HG03342 (cell line): ENCODE results near the gene TDP2.

Source experiments
- ATAC-seq: cut with Tn5 transposase; IDR thresholded peaks from one replicate; pipeline ENCODE4 v1.9.1; 2021; ENCODE audit warnings: mild to moderate bottlenecking, moderate library complexity; ENCODE audit not compliant: unreplicated experiment

The TDP2 gene

GRCh38 chr6:24666641-24667377 lies at the start of gene TDP2, which contains the start of gene ACOT13:
Gene TDP2 (minus strand): TSS chr6:24666899. CDS start chr6:24666862, 37 bp downstream.
Gene ACOT13 (plus strand): TSS chr6:24667077. CDS start chr6:24667264, 187 bp downstream.
- peak; percentile 93 for ATAC-seq

- no peak for ATAC-seq
These were observed 44.0 kb upstream of the TDP2 start for GRCh38 chr6:24710519-24711303.

GRCh38 chr6:24709014-24709711 lies 42.5 kb upstream of the TDP2 start:
- no peak for ATAC-seq

- ATAC-seq, result no peak
These were observed 41.9 kb upstream of the TDP2 start for GRCh38 chr6:24708612-24709011.

GRCh38 chr6:24704468-24704867 lies 37.8 kb upstream of the TDP2 start:
- no peak for ATAC-seq

GRCh38 chr6:24702720-24703282 lies 36.1 kb upstream of the TDP2 start:
- ATAC-seq, result no peak

GRCh38 chr6:24699521-24700359 lies 33.0 kb upstream of the TDP2 start:
- no peak for ATAC-seq

GRCh38 chr6:24696097-24696496 lies 29.4 kb upstream of the TDP2 start:
- no peak for ATAC-seq

GRCh38 chr6:24695635-24696034 lies 28.9 kb upstream of the TDP2 start:
- peak; percentile 61 for ATAC-seq

- ATAC-seq, result no peak
These were observed 27.5 kb upstream of the TDP2 start for GRCh38 chr6:24694198-24694597.

- ATAC-seq, result no peak
These were observed 26.3 kb upstream of the TDP2 start for GRCh38 chr6:24692848-24693592.

GRCh38 chr6:24692415-24692814 lies 25.7 kb upstream of the TDP2 start:
- ATAC-seq, result no peak

GRCh38 chr6:24692003-24692402 lies 25.3 kb upstream of the TDP2 start:
- no peak for ATAC-seq

- ATAC-seq, result no peak
These were observed 24.9 kb upstream of the TDP2 start for GRCh38 chr6:24691550-24691949.

- no peak for ATAC-seq
These were observed 23.9 kb upstream of the TDP2 start for GRCh38 chr6:24690593-24690992.

- no peak for ATAC-seq
These were observed 23.3 kb upstream of the TDP2 start for GRCh38 chr6:24689964-24690363.

GRCh38 chr6:24686946-24687345 lies 20.2 kb upstream of the TDP2 start:
- ATAC-seq, result no peak

GRCh38 chr6:24686408-24686807 lies 19.7 kb upstream of the TDP2 start:
- no peak for ATAC-seq
